DMS153 treated with DMSO at 0.1 percent for 48 hours (cell line): ENCODE results near the gene UFSP1.

ENCODE experiments used
- DNase-seq: peaks from one replicate; lab custom pipeline; 2025; ENCODE audit not compliant: unreplicated experiment; lab: John Stamatoyannopoulos, UW

UFSP1 gene

DNA sequence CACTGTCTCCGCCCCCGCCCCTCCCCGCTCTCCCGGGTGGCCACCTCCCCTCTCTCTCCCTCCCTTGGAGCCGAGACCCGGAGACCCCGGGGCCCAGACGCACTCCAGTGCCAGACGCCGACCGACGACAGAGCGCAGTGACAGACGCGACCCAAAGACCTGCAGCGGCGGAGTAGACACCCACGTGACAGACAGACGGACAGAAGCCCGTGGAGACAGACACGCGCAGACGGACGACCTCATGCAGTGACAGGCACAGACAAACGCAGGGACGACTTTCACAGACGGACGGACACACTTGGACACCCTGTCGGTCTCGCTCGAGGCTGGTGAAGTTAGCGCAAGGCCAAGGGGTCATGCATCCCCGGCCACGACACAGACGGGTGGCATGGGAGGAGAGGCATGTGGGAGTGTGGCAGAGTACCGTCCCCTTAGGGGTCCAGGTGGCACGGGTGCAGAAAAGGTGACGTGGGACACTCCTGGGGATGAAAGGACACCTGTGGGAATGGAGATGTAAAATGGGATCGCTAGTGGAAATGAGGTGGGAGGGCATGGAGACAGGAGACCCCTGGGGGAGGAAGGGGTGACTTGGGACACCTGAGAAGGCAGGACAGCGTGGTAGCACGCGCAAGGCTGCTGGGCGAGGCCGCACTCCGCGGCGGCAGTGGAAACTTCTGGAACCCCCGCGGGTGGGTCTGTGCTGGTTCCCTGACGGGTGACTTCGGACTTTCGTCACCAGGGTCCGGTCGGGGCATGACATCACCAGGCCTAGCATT is 6.6 kb upstream of the UFSP1 start:
- no peak for DNase-seq

DNA sequence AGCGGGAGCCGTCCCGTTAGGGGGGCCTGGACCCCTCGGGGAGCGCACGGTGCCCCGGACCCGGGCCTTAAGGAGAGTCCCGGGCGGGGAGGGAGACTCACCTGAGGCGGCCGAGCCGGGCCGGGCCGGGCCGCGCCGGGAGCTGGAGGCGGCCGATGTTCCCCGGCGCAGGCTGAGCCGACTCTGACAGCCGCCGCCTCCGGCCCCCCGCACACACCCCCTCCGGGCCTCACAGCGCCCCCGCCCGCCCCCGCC is 6.1 kb upstream of the UFSP1 start, which contains the start of gene ACHE:
Gene ACHE (minus strand): TSS at position 188 of the 255 bp plus-strand sequence. CDS start 1,656 bp downstream, outside the sequence.
- DNase-seq, result no peak

DNA sequence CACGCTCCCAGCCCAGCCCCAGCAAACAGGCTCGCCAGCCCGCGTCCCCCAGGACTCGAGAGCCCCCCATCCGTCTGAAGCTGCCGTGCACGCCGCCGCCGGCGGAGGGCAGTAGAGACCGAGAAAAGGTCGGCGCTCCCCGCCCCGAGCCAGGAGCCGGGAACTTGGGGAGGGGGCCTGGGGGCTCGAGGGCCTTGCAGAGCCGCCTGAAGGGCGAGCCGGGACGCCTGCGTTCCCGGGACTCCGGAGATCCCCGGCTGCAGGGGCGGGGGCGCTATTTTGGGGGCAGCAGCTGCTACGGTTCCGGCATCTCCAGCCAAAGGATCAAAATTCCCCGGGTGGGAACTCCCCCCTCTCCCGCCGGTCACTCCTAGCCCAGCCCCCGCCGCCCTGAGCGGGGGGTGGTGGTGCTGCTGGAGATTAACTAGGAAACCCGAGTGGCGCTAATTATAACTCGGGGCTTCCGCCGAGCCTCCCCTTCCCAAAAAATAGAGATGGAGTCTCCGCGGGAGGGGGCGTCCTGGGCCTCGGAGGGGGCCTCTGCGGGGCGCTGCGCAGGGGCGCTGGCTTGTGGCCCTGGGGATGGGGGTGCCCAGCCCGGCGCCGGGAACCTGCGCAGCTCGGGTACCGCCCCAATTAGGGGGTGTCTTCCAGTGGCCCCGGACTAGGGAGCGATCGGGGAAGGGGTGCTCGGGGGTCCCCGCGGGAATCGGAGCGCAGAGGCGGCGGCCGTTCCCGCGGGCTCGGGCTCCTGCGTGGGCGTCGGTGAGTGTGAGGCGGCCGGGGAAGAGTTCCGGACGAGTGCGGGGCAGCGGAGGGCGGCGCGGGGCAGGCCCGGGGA is 5.6 kb upstream of the UFSP1 start:
- no peak for DNase-seq

DNA sequence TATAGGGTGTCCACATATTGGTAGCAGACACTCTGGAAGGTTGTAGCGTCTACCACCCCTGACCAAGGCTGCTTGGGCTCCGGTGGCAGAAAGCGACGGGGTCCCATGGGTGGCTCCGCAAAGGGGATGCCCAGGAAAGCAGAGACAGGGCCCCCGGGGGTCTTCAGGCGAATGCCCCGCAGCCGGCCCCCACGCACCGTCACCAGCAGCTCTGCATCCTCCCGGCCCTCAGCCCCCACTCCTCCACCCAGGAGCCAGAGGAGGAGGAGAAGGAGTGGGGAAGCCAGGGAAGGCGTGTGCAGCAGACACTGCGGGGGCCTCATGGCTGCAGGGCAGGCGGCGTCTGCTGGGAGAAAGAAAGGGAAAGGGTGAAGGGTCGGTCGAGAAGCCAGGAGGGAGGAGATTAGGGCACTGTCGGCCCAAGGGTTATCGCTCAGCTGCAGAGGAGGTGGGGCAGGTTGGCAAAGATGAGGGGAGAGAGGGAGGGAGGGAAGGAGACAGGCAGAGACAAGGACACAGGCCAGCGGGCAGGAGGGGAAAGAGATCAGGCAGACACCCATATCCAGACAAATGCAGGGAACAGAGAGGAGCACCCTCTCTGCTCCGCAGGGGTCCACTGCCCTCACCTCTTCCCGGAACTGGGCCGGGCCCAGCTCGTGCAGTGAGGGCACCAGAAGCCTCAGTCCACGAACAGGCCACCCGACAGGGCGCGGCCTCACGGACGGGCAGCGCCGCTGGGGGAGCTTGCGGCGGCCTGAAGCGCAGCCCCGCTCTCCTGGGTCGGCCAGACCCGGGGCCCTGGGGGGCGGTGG is 4.6 kb upstream of the UFSP1 start:
- DNase-seq, result no peak

DNA sequence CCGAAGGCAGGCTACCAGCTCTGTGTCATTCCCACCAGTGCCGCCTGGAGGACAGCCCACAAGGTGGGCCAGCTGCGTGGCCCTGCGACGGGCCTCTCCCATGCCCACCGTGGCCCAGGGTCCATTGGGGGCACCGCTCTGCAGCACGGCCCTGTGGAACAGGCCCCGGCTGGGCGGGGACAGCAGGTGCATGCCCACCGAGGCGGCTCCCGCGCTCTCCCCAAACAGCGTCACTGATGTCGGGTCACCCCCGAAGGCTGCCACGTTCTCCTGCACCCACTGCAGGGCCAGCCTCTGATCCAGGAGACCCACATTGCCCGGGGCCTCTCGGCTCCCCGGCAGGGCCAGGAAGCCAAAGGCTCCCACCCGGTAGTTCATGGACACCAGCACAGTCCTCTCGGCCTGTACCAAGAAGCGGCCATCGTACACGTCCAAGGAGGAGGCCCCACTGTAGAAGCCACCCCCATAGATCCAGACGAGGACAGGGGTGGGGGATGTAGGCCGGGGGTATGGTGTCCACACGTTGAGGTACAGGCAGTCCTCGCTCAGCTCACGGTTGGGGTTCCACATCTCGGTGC is 3.9 kb upstream of the UFSP1 start:
- no peak for DNase-seq

DNA sequence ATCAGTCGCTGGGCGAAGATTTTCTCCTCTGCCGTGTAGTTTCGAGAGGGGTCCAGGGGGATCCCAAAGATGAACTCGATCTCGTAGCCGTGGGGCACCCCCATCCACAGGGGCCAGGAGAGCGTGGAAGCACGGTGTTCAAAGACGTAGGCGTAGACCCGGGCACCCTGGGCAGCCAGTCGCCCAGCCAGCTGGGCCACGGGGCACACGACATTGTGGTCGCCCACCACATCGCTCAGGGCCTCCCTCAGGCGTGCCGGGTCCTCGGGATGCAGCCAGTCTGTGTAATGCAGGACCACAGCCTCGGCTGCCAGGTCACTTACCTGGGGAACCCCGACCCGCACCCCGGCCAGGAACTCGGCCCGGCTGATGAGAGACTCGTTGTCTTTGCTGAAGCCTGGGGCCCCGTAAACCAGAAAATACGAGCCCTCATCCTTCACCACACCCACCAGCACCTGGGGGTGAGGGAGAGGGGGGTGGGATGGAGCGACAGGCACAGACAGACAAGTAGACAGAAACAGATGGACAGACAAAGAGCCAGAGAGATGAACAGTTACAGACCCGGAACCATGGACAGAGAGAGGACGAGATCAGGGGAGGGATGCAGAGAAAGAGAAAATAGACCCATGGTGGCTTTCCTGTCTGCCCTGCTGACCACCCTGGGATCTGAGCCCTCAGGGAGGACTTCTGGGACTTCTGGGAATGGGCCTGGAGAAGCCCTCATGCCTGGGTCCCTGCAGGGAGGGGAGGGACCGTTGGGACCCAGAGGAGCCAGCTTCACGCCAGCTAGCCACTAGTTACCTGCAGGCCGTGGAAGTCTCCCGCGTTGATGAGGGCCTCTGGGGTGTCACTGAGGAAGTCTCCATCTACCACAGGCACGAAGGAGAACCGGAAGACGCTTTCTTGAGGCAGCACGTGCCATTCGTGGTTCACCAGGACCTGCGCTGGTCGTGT is 3.1 kb upstream of the UFSP1 start:
- DNase-seq, result no peak

DNA sequence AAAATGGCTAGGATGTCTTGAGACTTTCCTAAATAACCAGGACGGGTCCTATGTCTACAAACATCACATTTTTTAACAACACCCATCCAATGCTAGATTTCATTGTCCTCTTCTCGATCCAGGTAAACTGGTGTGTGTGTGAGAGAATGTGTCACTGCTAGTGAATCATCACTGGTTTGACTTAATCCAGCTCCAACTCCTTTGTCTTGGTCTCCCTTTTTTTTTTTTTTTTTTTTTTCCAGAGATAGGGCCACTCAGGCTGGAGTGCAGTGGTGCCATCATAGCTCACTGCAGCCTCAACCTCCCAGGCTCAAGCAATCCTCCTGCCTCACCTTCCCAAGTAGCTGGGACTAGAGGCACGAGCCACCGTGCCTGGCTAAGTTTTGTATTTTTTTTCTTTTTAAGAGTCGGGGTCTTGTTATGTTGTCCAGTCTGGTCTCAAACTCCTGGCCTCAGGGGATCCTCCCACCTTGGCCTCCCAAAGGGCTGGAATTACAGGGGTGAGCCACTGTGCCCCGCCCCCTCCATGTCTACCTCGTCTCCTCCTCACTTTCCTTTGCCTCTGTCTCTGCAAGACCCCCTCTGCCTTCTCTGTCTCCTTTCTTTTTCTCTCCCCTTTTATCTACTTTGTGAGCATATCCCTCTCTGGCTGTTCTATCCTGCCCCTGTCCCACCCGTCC is 2.2 kb upstream of the UFSP1 start:
- no peak for DNase-seq

DNA sequence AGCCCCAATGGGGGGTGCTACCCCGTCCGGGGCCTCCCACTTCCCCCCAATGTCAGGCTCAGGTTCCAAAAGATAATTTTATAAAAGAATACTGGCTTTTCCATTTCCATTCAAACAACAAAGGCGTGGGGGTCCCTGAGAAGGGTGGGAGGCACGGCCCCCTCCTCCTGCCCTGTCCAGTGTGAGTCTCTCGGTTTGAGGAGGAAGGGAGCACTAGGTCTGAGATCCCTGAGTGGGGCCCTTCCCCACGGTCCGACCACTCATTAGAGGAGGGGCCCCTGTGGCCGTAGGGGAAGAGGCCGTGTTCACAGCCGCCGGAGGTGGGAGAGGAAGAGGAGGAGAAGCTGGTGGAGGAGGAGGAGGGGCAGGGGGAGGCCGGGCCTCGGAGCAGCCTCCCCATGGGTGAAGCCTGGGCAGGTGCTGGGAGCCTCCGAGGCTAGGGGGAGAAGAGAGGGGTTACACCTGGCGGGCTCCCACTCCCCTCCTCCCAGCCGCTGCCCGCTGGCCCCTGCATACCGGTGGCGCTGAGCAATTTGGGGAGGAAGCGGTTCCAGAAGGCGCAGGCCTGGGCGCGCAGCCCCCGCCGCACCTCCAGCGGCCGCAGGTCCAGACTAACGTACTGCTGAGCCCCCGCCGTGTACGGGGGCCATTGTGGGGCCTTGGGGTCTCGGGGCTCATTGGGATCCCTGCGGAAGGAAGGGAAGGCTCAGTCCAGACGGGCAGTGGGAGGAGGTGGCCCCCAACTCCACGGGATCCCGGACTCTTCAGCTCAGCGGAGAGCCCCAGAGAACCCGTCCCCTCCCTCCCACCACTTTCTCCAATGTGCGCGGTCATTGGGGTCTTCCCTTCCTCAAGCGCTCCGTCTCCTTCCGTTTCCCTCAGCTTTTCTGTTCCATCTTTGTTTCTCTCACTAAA is 1.4 kb upstream of the UFSP1 start:
- no peak for DNase-seq

DNA sequence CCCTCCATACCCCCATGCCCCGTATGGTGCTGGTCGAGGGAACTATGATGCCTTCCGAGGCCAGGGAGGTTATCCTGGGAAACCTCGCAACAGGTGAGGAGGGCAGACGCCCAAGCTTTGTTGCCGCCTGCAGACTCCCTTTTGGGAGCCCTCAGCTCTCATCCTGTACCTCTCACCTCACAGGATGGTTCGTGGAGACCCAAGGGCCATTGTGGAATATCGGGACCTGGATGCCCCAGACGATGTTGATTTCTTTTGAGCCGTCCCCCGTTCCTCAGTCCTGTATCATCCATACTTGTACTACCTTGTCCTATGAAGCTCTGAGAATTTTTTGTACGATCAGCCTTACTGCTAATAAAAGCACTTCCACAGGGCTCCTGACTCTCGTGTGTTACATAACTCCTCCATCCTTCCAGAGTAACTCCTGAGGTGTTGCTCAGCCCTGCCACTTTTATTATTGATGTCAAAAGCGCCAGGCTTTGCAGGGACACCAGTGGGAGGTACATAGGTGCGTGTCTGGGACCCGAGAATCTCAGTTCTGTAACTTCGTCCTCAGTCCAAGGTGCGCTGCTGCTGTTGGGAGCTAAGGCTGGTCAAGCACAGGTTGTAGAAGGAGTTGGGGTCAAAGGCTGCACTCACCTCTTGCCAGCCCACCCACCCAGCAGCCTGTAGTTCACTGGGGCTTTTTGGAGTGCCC is 1.1 kb downstream of the UFSP1 start:
- no peak for DNase-seq

DNA sequence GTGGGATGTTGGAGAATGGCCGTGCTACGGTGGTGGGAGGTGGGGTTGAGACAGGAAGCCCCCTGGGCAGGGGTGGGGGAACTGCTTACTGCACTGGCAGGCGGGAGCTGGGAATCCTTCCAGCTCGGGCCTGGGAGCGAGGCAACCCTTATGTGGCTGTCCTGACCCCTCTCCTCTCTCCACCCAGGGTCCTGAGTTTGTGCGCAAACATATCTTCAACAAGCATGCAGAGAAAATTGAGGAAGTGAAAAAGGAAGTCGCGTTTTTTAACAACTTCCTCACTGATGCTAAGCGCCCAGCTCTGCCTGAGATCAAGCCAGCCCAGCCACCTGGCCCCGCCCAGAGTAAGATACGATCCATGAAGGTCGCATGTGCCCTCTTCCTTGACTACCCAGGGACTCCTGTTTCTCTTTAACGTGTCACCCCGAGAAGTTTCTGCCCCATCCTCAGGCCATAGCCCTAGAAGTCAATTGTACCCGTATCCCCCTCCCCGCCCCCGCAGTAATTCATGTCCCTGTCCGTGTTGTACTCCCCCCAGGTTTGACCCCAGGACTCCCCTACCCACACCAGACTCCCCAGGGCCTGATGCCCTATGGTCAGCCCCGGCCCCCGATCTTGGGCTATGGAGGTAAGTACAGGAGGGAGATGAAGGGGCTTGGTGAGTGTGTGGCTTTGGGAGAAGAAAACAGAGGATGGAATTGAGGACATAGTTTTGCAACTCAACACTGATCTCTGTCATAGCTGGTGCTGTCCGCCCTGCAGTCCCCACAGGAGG is 1.8 kb downstream of the UFSP1 start:
- DNase-seq, result no peak

DNA sequence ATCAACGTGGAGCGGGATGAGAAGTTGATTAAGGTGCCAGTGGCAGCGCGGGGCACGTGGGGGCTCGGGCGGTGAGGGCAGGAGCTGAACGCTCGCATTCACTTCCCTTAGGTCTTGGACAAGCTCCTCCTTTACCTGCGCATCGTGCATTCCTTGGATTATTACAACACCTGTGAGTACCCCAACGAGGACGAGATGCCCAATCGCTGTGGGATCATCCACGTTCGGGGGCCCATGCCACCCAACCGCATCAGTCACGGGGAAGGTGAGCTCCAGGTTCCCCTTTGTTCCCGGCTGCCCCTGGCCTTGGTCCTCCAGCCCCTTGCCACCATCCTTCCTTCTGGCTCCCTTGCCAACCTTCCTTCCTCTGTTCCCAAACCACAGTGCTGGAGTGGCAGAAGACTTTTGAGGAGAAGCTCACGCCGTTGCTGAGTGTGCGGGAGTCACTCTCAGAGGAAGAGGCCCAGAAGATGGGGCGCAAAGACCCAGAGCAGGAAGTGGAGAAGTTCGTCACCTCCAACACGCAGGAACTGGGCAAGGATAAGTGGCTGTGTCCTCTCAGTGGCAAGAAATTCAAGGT is 2.5 kb downstream of the UFSP1 start:
- DNase-seq, result no peak

DNA sequence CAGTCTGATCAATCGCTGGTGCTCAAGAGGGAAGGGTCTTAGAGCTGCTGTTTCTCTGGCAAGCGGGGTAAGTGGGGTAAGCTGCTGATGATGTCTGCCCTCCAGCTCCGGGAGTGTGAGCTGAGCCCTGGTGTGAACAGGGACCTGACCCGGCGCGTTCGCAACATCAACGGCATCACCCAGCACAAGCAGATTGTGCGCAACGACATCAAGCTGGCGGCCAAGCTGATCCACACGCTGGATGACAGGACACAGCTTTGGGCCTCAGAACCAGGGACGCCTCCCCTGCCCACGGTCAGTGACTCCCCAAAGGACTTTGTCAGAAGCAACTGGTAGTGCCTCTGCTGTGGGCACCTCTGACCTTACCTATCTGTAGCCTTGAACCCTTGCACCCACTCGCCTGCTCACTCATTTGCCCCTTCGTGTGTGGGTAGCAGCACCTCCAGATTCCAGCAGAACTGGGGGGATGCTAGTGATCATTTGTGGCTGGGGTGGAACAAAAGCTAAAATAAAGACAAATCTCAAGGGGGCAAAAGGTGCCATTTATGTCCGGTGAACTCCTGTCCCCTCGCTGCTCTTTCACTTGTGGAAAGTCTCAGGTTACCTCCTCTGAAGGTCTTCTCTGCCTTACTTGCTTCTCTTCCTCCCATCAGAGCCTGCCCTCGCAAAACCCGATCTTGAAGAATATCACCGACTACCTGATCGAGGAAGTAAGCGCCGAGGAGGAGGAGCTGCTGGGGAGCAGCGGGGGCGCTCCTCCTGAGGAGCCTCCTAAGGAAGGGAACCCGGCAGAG is 3.2 kb downstream of the UFSP1 start:
- no peak for DNase-seq

DNA sequence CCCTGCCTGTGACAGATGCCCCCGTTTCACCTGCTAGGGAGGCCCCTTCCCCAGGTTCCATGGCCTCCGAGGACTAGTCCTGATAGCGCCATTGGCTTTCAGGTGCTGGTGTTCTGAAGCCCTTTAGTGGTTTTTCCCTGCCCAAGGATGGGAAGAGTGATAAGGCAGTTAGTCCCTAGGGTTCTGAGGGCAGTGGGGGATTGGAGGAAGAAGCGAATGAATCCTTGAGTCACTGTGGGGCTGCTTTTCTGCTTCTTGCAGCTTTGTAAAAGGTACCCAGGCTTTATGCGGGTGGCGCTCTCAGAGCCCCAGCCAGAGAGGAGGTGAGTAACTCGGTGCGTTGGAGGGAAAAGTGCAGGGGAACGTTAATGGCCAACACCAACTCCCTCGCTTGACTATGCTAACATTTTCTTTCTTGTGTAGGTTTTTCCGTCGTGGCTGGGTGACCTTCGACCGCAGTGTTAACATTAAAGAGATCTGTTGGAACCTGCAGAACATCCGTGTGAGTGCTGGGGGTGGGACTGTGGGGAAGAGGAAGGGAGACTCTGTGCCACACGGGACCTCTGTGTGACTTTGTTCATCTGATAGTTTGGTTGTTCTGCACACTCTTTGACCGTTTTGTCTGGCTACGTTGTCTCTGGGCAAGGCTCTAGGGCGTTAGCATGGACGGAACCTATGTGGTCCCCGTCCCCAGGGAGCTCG is 3.9 kb downstream of the UFSP1 start:
- no peak for DNase-seq

DNA sequence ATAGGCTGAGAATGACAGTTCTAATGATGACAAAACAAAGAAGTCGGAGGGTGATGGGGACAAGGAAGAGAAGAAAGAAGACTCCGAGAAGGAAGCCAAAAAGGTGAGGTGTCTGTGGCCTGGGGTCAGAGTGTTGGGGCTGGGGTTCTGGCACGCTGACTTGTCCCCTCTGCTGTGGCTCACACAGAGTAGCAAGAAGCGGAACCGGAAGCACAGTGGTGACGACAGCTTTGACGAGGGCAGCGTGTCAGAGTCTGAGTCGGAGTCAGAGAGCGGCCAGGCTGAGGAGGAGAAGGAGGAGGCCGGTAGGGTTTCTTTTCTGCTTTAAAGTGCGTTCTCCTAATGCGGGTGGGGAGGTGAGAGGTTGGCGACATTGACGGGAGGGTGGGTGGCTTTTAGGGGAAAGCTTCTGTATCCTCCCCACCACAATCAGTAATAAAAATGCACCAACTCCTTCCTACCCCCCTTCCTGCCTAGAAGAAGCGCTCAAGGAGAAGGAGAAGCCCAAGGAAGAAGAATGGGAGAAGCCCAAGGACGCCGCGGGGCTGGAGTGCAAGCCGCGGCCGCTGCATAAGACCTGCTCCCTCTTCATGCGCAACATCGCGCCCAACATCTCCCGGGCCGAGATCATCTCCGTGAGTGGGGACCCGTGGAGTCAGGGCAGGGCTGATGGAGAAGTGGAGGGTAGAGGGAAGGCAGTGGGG is 4.6 kb downstream of the UFSP1 start:
- no peak for DNase-seq
